ENCODE measurements around the gene CLTRN.

GRCh38 chrX:15694941-15695451 is 30.4 kb upstream of the CLTRN start:
- TF ChIP-seq, protein P1, sequence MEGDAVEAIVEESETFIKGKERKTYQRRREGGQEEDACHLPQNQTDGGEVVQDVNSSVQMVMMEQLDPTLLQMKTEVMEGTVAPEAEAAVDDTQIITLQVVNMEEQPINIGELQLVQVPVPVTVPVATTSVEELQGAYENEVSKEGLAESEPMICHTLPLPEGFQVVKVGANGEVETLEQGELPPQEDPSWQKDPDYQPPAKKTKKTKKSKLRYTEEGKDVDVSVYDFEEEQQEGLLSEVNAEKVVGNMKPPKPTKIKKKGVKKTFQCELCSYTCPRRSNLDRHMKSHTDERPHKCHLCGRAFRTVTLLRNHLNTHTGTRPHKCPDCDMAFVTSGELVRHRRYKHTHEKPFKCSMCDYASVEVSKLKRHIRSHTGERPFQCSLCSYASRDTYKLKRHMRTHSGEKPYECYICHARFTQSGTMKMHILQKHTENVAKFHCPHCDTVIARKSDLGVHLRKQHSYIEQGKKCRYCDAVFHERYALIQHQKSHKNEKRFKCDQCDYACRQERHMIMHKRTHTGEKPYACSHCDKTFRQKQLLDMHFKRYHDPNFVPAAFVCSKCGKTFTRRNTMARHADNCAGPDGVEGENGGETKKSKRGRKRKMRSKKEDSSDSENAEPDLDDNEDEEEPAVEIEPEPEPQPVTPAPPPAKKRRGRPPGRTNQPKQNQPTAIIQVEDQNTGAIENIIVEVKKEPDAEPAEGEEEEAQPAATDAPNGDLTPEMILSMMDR (IDR thresholded peaks at IDR 0.05) = no peak
- TF ChIP-seq EP300 (IDR thresholded peaks at IDR 0.05) = no peak

Measured in upper lobe of left lung (tissue), 4 donors.